GM18873 (cell line): Measurements from ENCODE around the gene STK39.

Source experiments
- ATAC-seq: cut with Tn5 transposase; IDR thresholded peaks from one replicate; pipeline ENCODE4 v1.9.1; 2021; ENCODE audit warnings: mild to moderate bottlenecking, moderate library complexity, moderate number of reproducible peaks; ENCODE audit not compliant: unreplicated experiment, low FRiP score

Gene STK39

DNA sequence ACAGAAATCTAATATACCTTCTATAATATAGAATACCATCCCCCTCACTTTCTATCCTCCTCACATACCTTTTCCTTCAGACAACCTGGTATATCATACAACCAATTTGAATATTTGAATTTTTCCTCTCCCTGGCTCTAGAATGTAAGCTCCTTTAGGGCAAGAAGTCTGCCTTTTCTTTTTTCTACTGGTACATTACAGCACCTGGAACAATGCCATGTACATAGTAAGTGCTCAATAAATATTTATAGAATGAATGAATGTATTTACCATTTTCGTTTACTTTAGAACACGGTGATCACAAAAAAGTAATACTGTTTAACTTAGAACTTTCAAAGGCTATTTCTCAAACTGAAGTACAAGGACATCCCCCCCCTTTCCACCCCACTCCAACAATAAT is 187.6 kb downstream of the STK39 start:
- no peak for ATAC-seq

DNA sequence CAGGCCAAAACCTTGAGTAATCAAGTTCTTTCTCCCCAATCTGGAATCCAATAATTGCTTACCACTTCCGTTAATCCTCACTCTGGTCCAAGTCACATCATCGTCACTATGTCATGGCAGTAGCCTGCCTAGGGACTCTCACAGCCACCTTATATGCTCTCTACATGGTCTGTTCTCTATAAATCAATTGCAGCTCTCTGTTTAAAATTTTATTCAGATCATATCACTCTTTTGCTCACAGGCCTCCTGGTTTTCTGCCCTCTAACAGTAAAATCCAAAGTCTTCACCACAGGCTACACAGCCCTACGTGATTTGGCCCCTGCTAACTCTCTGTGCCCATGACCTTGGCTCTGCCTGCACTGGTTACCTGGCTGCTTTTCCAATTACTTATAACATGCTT is 188.7 kb downstream of the STK39 start:
- ATAC-seq = no peak

DNA sequence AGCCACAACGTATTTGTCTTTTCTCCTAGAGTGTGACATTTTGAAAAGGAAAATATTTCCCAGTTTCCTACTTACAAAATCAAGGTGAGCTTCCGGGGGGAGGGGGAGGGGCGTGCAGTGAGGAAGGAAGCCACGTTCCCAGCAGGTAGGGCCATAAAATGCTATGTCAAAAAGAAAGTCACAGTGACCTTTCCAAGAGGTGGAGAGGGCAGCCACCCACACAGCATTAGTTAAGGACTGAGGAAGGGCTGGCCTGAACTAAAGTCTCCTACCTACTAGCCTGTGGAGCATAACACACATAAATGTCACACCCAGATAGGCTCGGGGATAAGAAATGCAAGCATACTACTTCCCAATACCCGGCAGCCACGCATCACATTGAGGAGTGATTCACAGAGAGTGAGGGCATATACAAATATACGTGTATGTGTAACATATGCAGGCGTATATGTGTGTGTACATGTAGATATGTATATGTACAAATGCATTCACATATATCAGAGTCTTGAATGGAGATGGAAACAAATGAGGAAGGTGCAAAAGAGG is 191.1 kb downstream of the STK39 start:
- ATAC-seq = no peak

DNA sequence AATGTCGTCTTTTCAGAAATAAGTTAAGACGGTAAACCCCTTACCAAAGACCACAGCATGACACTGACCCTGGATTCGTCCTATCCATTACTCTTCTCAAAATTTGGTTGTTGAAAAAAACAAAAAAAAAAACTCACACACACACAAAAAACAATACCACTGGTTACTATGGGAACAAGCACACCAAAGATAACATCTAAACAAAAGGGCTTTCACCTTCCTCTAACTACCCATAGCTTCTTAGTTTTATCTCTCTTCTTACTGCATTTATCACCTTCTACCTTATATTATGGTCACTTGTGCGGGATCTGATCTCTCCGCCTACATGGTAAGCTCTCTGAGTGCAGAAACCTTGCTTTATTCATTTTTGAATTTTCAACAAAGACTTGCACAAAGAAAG is 192.7 kb downstream of the STK39 start:
- ATAC-seq = no peak

DNA sequence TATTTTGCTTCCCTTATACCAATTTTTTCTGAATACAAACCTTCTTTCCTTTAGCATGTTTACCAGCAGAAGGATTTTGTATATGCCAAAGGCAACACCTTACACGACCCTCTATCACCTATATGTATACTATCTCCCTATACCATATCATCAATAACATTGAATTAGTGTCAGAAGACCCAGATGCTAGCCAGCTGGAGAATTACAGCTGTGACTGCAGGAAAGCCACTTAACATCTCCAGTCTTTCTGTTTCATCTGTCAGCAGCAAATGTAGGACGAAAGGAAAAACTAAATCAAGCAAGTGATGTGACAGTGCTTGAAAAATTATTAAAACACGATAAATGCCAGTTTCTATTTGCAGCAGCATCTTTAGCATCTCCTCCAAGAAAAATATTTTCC is 193.7 kb downstream of the STK39 start:
- no peak for ATAC-seq

DNA sequence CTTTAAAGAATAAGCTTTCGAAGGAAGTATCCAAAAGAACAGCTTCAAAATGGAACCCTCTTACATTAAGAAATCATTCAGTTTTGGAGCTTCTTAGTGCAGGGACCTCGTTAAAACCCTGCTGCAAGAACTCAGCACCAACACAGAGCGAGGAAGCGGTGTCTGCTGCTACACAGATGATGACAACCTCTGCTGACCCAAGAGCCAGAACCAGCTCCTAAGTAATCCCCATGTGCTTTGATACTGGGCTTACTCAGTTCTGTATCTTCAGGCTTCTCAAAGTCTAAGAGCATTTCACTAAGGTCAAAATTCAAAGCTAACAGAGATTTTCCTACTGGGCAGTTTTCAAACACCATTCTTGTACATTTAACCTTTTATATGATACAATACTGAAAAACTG is 194.6 kb downstream of the STK39 start:
- ATAC-seq = no peak

DNA sequence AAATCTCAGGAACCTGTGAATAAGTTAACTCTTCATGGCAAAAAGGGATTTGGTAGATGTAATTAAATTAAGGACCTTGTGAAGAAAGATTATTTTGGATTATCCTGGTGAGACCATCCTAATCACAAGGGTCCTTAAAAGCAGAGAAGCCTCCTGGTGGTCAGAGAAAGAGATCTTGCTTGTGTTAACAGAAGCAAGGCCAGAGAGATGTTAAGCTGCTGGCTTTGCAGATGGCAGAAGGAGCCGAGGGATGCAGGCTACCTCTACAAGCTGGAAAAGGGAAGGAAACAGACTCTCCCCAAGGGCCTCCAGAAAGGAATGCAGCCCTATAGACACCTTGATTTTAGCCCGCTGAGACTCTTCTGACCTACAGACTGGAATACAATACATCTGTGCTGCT is 197.0 kb downstream of the STK39 start:
- ATAC-seq = no peak

DNA sequence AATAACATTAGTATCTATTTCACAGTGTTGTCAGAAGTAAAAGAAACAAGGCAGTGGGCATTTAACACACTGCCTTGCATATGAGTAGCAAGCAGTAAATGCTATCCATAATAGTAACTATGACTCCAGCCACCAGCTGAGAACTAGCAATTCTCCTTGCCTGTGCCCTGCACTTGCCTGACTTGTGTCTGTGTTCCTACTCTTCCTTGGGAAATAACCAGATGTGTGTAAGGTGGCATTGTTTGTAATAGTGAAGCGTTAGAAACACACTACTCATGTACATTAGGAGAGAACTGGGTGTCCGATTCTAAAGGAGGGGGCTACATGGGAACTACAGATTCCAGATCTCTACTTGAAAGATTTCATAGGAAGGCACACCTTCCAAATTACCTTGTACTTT is 197.8 kb downstream of the STK39 start:
- ATAC-seq = no peak

DNA sequence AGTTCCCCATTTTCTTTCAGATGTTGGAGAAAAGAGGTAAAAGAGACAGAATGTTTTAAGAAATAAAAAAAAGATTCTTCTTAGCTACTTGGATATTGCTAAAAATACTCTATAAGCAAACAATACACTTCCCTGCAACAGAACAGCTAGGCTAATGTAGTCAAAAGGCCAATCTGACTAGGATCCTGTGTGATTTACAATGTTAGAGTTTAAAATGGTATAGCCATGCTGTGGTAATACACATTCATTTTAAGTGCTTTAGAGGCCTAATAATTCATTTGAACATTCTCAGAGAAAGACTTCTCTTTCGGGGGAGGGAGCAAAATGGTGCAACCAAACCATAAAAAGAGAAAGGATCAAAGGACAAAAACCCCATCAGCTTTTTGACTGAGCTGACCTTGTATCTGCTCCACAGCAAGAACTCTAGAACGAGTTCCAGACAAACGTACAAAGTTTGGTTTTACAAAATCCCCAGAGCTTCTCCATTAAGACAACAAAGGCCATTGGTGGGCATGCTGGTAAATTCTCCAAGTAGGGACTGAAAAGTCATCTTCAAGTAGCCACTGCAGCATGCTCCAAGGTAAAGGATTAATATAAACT is 200.2 kb downstream of the STK39 start:
- no peak for ATAC-seq

DNA sequence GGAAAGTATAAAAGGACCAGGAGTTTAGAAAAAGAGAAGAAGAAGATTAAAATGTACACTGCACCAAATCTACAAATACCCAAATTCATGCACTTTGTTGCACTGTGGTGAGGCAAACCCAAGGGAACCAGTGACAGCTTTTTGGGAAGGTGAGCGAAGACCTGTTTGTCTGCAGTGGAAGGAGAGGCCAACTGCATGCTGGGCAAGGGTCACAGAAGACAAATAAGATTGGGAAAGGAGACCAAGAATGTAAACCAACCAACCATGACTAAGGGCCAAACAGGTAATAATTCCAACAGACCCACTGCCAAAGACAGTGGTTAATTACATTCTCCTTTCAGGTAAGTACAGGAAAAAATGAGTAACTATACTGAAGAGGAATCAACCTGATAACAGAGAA is 202.8 kb downstream of the STK39 start:
- no peak for ATAC-seq

DNA sequence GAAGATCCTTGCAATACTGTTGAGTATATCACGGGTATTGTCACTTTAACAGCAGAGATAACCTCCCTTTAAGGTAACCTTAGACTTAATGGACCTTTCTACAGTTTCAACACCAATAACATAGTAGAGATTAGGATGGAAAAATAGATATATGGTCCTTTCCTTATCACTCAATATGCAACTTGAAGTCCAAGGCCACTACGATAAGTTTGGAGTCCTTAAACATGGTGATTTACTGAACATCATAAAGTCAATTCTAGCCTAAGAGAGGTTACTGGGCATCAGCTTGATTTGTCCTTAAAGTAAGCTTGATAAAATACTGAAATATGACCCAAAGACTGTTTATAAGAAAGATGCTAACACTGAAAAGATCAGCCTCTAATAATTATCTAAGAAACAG is 203.2 kb downstream of the STK39 start:
- no peak for ATAC-seq

DNA sequence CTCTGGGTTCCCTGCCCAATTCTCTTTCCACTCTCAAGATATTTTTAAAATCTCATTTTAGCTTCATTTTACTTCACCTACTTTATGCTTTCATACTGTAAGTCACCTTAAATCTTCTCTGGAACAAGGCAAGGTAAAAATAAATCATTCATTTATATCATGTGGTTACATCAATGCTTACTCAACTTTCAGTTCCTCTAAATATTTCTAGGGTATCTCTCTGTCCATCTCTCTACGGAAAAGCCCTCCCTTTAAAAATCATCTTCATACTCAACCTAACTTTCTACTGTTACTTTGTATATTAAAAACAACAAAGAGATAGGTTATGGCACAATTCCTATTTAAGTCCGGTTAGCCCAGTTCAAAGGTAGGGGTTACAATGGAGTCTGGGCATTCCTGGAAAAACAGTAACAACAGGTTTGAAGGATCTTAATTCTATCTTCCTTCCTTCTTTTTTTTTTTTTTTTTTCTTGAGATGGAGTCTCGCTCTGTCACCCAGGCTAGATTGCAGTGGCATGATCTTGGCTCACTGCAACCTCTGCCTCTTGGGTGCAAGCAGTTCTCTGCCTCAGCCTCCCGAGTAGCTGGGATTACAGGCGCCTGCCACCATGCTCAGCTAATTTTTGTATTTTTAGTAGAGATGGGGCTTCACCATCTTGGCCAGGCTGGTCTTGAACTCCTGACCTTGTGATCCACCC is 205.1 kb downstream of the STK39 start:
- peak; percentile 88 for ATAC-seq

DNA sequence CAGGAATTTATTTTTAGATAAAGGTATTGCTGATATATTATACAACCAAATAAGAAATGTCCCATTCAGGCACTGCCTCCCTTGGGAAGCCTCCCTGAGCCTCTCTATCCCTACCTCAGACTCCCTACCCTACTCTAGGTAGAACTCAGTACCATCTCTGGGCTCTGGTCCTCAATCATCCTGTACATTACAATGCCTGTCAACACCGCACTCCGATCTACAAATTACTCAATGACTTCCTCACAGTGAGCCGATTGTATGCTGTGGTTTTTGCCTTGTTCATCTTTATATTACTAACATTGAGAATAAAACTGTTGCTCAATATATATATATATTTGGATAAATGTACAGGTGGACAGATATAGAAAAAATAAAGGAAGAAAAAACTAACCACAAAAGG is 207.5 kb downstream of the STK39 start:
- ATAC-seq = no peak

DNA sequence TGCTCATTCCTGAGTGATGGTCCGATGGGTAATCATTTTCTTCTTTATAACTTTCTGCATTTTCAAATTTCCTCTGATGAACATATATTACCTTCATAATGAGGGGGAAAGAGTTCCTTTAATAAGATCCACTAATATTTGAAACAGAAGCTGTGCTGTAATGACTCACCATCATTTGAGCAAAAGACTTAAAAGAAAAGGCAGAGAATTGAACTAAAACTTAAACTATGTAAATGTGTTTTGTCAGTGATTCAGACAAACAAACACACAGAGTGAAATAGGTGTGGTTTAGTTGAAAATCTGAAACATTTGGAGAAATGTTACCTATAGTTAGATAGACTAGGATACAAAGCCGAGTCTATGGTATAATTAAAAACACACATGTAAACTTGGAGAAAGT is 209.6 kb downstream of the STK39 start:
- ATAC-seq = no peak

DNA sequence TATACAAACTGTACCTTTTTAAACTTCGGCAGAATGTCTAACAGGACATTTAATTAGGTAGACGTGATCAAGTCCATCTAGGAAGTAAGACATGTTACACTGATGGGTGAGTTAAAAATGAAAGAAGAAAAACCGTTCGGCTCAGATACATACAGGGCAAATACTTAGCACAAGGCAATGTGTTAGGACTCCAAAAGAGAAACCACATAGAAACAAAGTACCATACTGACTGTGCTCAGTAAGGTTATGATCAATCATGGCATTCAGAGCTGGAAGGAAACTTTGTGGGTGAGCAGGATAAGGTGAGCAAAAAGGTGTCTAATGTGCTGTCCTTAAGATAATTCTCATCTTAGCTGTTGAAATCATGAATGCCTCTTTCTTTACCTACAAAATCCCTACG is 211.9 kb downstream of the STK39 start:
- peak; percentile 65 for ATAC-seq

DNA sequence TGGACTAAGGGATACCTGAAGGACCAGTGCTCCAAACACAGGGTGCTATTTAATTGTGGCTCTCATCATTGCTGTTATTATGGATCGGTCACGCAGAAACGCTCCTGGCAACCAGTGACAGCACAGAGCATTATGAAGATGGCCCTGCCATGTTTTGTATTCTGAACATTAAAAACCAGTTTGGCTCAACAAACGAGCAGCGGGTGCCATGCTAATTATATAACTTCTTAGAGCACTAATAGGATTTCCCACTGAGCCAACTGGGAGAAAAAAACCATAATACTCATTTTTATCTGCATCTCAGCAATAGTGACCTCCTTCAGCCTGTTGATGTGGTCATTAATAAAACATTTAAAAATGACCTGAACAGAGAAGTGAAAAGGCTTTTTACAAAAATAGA is 212.8 kb downstream of the STK39 start:
- no peak for ATAC-seq

DNA sequence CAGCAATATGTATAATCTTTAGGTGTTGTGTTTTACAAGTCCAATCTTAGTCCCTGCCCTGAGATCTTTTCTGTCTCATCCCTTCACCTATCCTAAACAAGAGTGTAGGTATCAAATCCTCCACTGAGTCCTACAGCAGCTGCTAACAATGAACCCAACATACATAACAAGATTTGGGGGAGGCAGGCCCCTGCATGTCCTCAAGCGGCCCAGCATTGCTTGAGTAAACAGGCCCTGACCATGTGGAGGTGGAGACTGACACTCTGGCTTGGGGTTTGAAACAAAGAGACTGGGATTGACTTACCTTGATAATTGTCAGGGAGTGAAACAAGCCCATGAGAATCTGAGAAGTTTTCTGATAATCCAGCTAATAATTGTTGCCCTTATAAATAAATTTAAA is 213.4 kb downstream of the STK39 start:
- no peak for ATAC-seq

DNA sequence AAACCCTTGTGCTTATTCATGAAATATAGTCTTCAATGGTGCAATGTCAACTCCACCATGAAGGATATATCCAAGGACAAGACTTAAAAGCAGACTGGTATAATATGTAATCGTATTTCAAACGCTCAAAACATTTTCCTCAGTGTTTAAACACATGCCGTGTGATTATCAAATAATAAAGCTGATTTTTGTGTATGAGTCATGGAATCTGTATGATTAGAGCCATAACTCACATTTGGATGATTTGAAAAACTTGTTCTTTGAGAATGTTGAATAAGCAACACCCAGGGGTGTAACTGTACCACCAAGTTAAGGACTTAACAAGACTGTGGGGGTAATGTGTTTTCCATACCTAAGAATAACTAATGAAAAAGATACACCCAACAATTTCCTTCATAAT is 215.3 kb downstream of the STK39 start:
- ATAC-seq = no peak

DNA sequence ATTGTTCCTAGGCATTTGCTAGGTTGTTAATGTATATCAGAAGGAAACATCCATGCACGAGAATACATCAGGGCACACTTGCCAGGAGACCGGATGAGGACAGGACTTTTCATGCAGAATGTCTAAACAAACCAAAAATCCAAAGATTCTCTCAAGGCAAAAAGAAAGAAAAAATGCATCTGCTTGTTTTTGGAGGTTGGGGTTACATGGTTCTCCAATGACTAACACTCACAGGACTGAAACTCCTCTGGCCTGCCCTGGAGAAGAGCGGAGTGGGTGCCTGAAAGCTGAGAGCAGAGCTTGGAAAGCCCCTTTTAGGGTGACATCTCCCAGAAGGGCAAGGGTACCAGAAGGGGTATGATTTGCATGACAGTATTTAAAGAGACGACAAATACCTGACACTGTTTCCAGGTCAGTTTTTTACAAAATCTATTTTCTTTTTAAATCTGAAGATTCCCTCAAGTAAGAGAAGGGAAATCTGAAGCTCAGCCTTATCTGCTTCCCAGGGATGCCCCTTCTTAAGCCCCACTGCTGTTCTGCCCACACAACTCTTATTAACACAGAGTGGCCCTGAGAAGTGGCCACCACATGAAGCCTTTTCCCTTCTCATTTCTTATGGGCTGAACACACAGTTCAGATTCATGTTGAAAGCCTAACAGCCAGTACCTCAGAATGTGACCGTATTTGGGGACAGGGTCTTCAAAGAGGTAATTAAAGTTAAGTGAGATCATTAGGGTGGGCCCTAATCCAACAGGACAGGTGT is 216.4 kb downstream of the STK39 start:
- ATAC-seq = peak; percentile 93

DNA sequence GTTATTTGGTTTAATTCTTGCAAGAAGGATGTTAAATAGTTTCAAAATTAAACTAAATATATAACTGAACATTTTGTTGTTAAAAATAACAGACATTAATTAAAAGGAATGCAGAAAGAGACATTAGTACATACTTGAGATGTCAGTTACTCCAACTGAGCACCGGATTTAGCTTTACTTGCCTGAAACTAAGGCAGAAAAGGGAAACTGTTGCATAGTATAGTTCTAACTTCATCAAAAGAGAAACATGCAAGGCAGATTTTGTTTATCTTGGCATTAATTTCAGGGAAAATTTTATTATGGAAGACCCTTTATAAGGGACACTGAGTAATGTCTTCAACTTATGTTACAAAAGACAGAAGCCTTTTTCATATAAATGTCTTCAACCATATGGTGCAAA is 218.3 kb downstream of the STK39 start:
- no peak for ATAC-seq

DNA sequence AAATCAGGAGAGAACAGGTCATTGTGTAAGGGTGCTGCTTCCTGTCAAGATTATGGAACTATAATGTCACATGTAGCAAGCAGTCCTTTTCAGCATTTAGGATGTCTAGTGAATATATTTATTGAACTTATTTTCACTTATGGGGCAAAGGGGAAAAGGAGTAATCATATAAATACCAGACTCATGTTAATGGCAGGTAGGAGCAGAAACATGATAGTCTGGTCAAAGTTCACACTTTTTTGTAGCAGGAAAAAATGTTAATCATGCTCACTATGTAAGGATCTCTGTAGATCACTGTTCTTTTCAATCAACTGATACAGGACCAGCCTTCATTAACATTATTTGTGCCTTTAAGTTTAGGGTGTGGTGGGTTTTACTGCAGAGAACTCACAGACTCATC is 219.0 kb downstream of the STK39 start:
- no peak for ATAC-seq
